ENCODE results near the gene NONO.
"Not testable (repeated sequence)": the region's sequence is repeated elsewhere in the genome, so short reads cannot be mapped to it uniquely, and the experiment has no call there.

The NONO gene

DNA sequence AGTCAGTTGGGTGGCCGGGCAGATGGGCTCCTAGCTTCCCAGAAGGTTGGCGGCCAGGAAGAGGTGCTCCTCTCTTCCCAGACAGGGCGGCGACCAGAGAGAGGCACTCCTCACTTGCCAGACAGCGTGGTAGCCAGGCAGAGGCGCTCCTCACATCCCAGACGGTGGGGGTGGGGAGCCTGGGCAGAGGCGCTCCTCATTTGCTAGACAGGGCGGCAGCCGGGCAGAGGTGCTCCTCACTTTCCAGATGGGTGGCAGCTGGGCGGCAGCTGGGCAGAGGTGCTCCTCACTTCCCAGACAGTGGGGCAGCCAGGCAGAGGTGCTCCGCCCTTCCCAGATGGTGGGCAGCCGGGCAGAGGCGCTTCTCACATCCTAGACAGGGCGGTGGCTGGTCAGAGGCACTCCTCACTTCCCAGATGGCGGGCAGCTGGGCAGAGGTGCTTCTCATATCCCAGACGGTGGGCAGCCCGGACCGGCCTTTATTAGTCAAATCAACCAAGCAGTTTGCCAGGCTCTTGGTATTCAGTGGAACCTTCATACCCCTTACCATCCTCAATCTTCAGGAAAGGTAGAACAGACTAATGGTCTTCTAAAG lies 13.5 kb upstream of the NONO start:
- no peak overlapping the region for H3K27ac ChIP-seq
- TF ChIP-seq, protein P1, sequence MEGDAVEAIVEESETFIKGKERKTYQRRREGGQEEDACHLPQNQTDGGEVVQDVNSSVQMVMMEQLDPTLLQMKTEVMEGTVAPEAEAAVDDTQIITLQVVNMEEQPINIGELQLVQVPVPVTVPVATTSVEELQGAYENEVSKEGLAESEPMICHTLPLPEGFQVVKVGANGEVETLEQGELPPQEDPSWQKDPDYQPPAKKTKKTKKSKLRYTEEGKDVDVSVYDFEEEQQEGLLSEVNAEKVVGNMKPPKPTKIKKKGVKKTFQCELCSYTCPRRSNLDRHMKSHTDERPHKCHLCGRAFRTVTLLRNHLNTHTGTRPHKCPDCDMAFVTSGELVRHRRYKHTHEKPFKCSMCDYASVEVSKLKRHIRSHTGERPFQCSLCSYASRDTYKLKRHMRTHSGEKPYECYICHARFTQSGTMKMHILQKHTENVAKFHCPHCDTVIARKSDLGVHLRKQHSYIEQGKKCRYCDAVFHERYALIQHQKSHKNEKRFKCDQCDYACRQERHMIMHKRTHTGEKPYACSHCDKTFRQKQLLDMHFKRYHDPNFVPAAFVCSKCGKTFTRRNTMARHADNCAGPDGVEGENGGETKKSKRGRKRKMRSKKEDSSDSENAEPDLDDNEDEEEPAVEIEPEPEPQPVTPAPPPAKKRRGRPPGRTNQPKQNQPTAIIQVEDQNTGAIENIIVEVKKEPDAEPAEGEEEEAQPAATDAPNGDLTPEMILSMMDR (conservative IDR thresholded peaks at IDR 0.05) = no peak

DNA sequence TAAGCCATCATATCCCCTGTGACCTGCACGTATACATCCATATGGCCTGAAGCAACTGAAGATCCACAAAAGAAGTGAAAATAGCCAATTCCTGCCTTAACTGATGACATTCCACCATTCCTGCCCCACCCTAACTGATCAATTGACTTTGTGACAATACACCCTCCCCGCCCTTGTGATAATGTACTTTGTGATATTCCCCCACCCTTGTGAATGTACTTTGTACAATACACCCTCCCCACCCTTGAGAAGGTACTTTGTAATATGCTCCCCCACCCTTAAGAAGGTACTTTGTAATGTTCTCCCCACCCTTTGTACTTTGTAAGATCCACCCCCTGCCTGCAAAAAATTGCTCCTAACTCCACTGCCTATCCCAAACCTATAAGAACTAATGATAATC lies 11.1 kb upstream of the NONO start:
- not testable (repeated sequence) for H3K27ac ChIP-seq

DNA sequence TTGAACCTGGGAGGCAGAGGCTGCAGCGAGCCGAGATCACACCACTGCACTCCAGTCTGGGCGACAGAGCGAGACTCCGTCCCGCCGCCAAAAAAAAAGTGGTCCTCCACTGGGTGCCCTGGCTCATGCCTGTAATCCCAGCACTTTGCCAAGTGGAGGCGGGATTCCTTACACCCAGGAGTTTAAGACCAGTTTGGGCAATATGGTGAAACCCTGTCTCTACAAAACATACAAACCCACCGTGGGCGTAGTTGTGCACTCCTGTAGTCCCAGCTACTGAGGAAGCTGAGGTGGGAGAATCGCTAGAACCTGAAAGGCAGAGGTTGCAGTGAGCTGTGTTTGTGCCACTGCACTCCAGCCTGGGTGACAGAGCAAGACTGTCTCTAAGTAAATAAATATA lies 2.1 kb upstream of the NONO start:
- H3K27ac ChIP-seq = not testable (repeated sequence)

DNA sequence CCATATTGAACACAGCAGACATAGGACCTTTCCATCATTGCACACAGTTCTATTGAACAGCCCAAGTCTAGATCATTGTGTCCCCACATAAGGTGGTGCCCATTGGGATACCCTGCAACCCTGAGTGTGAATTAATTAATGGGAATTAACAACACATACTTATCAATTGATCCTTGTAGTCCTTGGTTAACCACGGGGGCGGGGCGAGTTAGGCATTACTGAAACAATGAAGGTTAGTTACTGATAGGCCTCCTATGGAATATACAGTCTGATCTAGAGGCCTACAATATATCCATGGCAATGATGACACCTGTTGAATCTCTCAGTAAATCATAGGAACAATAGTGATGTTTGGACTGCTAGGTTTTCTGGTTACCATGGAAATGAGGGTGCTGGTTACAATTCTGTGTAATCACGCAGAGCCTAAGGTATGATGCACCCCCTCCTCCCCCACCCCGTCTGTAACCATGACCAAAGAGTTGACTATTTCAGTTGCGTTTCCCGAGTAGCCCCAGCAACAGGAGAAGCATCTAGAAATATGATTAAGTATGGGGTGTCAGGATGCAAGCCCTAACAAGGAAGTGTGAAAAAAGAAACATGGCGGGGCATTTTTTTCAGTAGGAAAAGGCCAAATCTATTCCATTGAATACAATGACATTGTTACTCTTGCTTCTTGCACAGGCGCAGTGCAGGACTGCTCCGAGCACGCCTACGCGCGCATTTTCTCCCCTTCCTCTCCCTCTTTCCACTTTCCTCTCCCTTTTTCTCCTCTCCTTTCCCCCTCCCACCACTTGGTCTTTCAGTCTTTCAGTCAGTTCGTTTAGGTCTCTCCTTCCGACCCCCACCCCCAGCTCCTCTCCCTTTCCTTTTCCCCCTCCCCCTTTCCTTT lies 677 bp upstream of the NONO start:
- TF ChIP-seq, protein P1 (conservative IDR thresholded peaks at IDR 0.05) = no peak
- peak overlapping the region; percentile 89 for H3K27ac ChIP-seq

DNA sequence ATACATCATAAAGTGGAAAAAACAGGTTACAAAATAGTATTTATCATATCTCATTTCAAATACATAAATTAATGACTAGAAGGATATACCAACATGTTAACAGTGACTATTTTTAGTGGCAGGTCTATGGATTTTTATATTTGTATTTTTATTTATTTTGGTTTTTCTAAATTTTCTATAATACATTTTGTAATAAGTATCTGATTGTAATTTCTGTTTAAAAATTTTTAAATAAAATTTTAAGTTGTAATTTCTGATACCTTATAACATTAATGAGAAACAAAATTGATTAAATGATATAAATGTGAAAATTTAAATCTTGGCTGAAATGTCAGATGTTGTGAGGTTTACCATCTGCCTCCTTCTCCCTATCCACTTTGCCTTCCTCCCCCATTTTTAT lies 2.5 kb downstream of the NONO start:
- TF ChIP-seq, protein P1 (conservative IDR thresholded peaks at IDR 0.05) = no peak
- peak overlapping the region; percentile 89; the same call in 1 of the 2 replicates for H3K27ac ChIP-seq

DNA sequence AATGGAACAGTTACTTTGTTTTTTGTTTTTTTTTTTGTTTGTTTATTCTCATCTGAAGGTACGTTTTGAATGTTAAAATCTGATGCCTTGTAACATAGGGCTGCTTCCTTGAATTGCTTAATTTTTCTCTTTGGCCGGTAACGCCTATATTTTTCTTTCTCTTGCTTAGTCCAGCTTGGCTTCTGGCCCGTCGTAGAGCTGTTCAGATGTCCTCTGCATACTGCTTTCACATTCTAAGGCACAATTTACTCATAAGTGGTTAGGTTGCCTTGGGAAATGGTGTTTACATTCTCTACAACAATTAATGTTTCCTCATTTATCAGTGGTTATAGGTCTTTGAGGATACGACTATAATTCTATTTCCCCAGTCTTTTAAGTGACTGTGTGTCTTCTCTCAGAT lies 7.9 kb downstream of the NONO start:
- no peak overlapping the region; the same call in 1 of the 2 replicates for H3K27ac ChIP-seq
- TF ChIP-seq, protein P1 (conservative IDR thresholded peaks at IDR 0.05) = no peak

DNA sequence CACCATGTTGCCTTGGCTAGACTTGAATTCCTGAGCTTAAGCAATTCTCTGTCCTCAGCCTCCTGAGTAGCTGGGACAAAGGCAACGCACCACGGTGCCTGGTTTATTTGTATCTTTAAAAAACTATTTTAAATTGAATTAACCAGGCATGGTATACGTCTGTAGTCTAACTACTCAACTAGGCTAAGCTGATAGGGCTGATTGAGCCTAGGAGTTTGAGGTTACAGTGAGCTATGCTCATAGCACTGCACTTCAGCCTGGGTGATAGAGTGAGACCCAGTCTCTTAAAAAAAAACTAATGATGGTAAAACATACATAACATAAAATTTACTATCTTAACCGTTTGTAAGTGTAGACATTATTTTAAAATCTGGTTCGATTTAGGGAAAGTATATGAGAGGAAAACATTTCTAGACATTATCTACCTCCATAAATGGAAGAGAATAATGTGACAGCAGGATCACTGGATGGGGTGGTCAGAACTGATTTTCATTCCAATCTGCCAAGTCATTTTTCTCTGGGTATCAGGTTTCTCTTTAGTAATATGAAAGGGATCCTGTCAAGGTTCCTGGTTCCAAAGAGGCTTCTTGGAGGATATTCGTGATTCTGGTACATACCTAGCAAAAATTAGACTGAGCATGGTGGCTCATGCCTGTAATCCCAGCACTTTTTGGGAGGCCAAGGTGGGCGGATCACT lies 9.4 kb downstream of the NONO start:
- TF ChIP-seq, protein P1 (conservative IDR thresholded peaks at IDR 0.05) = no peak
- no peak overlapping the region for H3K27ac ChIP-seq

DNA sequence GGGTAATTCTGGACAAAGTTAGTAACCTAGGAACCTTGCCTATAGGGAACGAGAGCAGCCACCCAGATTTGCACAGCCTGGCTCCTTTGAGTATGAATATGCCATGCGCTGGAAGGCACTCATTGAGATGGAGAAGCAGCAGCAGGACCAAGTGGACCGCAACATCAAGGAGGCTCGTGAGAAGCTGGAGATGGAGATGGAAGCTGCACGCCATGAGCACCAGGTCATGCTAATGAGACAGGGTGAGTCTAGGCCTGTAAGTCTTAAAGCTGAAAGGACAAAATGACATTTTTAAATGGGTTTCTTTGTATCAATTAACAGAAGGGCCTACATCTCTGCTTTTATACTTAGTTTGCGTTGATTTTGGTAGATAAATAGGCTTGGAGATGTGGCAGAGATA lies 13.4 kb downstream of the NONO start:
- TF ChIP-seq, protein P1 (conservative IDR thresholded peaks at IDR 0.05) = no peak
- no peak overlapping the region for H3K27ac ChIP-seq

Data from VCaP (cell line).